ENCODE measurements around the gene FGF18. TPM values are rescaled to one million over a fixed set of nuclear protein-coding genes. Genes with fewer than 3 reads are reported as not detected.

FGF18 gene
- total and polyA plus RNA-seq, 10 of the 15 experiments (the other 5 are each of a cell fraction or from before 2014, with no cell fraction given), result 0.03 to 0.10 (median 0.06) TPM; not detected in 5

GRCh38 chr5:171498166-171498565 is 78.7 kb downstream of the FGF18 start (continued):
- TF ChIP-seq ATF2 (IDR thresholded peaks at IDR 0.05; ENCODE audit: low read length), result no peak
- TF ChIP-seq NRF1 (conservative IDR thresholded peaks at IDR 0.05; ENCODE audit: low read depth, low read length), result no peak
- TF ChIP-seq ZNF207 (IDR thresholded peaks at IDR 0.05; ENCODE audit: borderline replicate concordance), result no peak

GRCh38 chr5:171499611-171500010 is 80.2 kb downstream of the FGF18 start:
- Histone ChIP-seq H3K36me3 (ENCODE audit: control insufficient read depth in 2 of 2, insufficient read depth in 2 of 2, low read length in 1 of 2) (no peaks in the 10 kb centered on the region), H3K9ac (ENCODE audit: control insufficient read depth, insufficient read depth, low read length) (no peak overlapping the region), H3K27ac (ENCODE audit: control insufficient read depth, insufficient read depth) (no peak overlapping the region), H2AFZ (ENCODE audit: control insufficient read depth, low read depth, low read length) (no peak overlapping the region), H3K27me3 (replicated peaks in 1 of 2; ENCODE audit: control insufficient read depth in 2 of 2, insufficient read depth in 2 of 2, low read length in 1 of 2) (peaks cover 0 to under 1% of the 10 kb centered on the region in 2 experiments; a peak in 2 of 4 replicates), H3K79me2 (ENCODE audit: control insufficient read depth, insufficient read depth, low read length) (no peaks in the 10 kb centered on the region), H3K4me2 (ENCODE audit: control insufficient read depth, insufficient read depth) (no peak overlapping the region), H3K4me1 (ENCODE audit: control insufficient read depth, insufficient read depth, low read length) (no peaks in the 10 kb centered on the region), H3K4me3 (no peak overlapping the region), H4K20me1 (ENCODE audit: control insufficient read depth, insufficient read depth) (no peaks in the 10 kb centered on the region), H3K9me3 (replicated peaks; ENCODE audit: control insufficient read depth, insufficient read depth, low read length) (no peaks in the 10 kb centered on the region)
- BruUV-seq (replicated peaks), result no TSS peak
- DNase-seq (ENCODE audit: low read depth, low spot score) (no peak), FAIRE-seq (no peak), ATAC-seq (no peak)
- POLR2A ChIA-PET, result no interaction called here
- 72% methylated on average over 4 of the region's 4 CpGs for WGBS (ENCODE audit: insufficient coverage, insufficient replicate concordance, low lambda C conversion rate, missing lambda C conversion rate)
- SMC1A ChIA-PET (ENCODE audit: uncharacterized antibody, unreplicated experiment), result no interaction called here
- RAD21 ChIA-PET (ENCODE audit: unreplicated experiment), result no interaction called here
- CTCF ChIA-PET, result no interaction called here
- intact Hi-C loops (cut with micrococcal nuclease; ENCODE audit: unreplicated experiment), result no loop called here
- in situ Hi-C loops (cut with MboI), result no loop called here
- TF ChIP-seq REST (IDR thresholded peaks at IDR 0.05; ENCODE audit: low read depth, low read length), result no peak
- no peak for TF ChIP-seq TCF7 (IDR thresholded peaks at IDR 0.05; ENCODE audit: borderline replicate concordance)
- TF ChIP-seq ZNF207 (IDR thresholded peaks at IDR 0.05; ENCODE audit: borderline replicate concordance), result no peak
- TF ChIP-seq POLR2AphosphoS5 (IDR thresholded peaks at IDR 0.05; ENCODE audit: low read length), result no peak
- no peak for TF ChIP-seq SRF (IDR thresholded peaks at IDR 0.05; ENCODE audit: low read depth in 2 of 2, low read length in 2 of 2)
- TF ChIP-seq NBN (IDR thresholded peaks at IDR 0.05), result no peak
- TF ChIP-seq SREBF2 (IDR thresholded peaks at IDR 0.05; ENCODE audit: low read length), result no peak
- no peak for TF ChIP-seq USF1 (IDR thresholded peaks at IDR 0.05; ENCODE audit: borderline replicate concordance, extremely low read length, insufficient read depth, low read depth, low read length)
- no peak for TF ChIP-seq GABPA (IDR thresholded peaks at IDR 0.05; ENCODE audit: low read depth)
- no peak for TF ChIP-seq JUNB (IDR thresholded peaks at IDR 0.05)
- no peak for TF ChIP-seq MEF2B (IDR thresholded peaks at IDR 0.05; ENCODE audit: partially characterized antibody, poor library complexity, severe bottlenecking)
- TF ChIP-seq BCLAF1 (IDR thresholded peaks at IDR 0.05), result no peak
- TF ChIP-seq BMI1 (IDR thresholded peaks at IDR 0.05; ENCODE audit: borderline replicate concordance), result no peak
- no peak for TF ChIP-seq POU2F2 (IDR thresholded peaks at IDR 0.05; ENCODE audit: borderline replicate concordance, low read depth, low read length)
